Memory B cell (primary cell): ENCODE results near the gene SLC2A9.

Experiments used
- ATAC-seq: fragments of 150-1000 bp; cut with Tn5 transposase; 2 replicates; pipeline ENCODE4 v1.10.0; 2021; ENCODE audit warnings: low read depth, mild to moderate bottlenecking, moderate library complexity
- DNase-seq, 2 donors: peaks; one replicate each; pipeline ENCODE4 v3.0.0; 2022; ENCODE audit warnings: low spot score in 2 of 2
- H3K27ac Mint-ChIP-seq: one replicate; pipeline ENCODE4 v1.8.0; 2022; ENCODE audit warnings: mild to moderate bottlenecking, moderate library complexity, mixed read lengths
- H3K27me3 Mint-ChIP-seq: one replicate; pipeline ENCODE4 v1.8.0; 2022; ENCODE audit warnings: mixed read lengths
- H3K36me3 Mint-ChIP-seq: one replicate; pipeline ENCODE4 v1.8.0; 2022; ENCODE audit warnings: mild to moderate bottlenecking, mixed read lengths
- H3K4me1 Mint-ChIP-seq: one replicate; pipeline ENCODE4 v1.8.0; 2022; ENCODE audit warnings: mixed read lengths
- H3K4me3 Mint-ChIP-seq: one replicate; pipeline ENCODE4 v1.8.0; 2022; ENCODE audit warnings: mild to moderate bottlenecking, moderate library complexity, mixed read lengths
- H3K9me3 Mint-ChIP-seq: one replicate; pipeline ENCODE4 v1.8.0; 2022; ENCODE audit warnings: mixed read lengths

The SLC2A9 gene

GRCh38 chr4:9894644-9895332, 126.5 kb downstream of the SLC2A9 start:
- DNase-seq (no peak), ATAC-seq (peak; percentile 35)
- Mint-ChIP-seq H3K9me3 (no peaks in the 10 kb centered on the region), H3K27ac (no peak overlapping the region), H3K27me3 (peaks cover 7% of the 10 kb centered on the region), H3K4me1 (no peaks in the 10 kb centered on the region), H3K36me3 (no peaks in the 10 kb centered on the region), H3K4me3 (no peak overlapping the region)

GRCh38 chr4:9893329-9894108, 127.8 kb downstream of the SLC2A9 start:
- Mint-ChIP-seq H3K36me3 (no peaks in the 10 kb centered on the region), H3K9me3 (no peaks in the 10 kb centered on the region), H3K27ac (no peak overlapping the region), H3K4me3 (no peak overlapping the region), H3K4me1 (no peaks in the 10 kb centered on the region), H3K27me3 (peaks cover 7% of the 10 kb centered on the region)
- DNase-seq (no peak), ATAC-seq (no peak)

GRCh38 chr4:9891740-9892139, 129.6 kb downstream of the SLC2A9 start:
- H3K4me3 Mint-ChIP-seq = no peak overlapping the region
- H3K4me1 Mint-ChIP-seq = no peaks in the 10 kb centered on the region
- no peak overlapping the region for H3K27ac Mint-ChIP-seq
- ATAC-seq (no peak), DNase-seq (no peak)
- H3K27me3 Mint-ChIP-seq = peaks cover 7% of the 10 kb centered on the region
- no peaks in the 10 kb centered on the region for H3K36me3 Mint-ChIP-seq
- H3K9me3 Mint-ChIP-seq = no peaks in the 10 kb centered on the region

- Mint-ChIP-seq H3K4me3 (no peak overlapping the region), H3K9me3 (no peaks in the 10 kb centered on the region), H3K27ac (no peak overlapping the region), H3K36me3 (no peaks in the 10 kb centered on the region), H3K27me3 (peaks cover 7% of the 10 kb centered on the region), H3K4me1 (no peaks in the 10 kb centered on the region)
- ATAC-seq (no peak), DNase-seq (no peak)
Observed at GRCh38 chr4:9891056-9891455, 130.2 kb downstream of the SLC2A9 start.

- ATAC-seq (no peak), DNase-seq (no peak)
- Mint-ChIP-seq H3K4me3 (no peak overlapping the region), H3K27ac (no peak overlapping the region), H3K36me3 (no peaks in the 10 kb centered on the region), H3K4me1 (no peaks in the 10 kb centered on the region), H3K27me3 (peaks cover 7% of the 10 kb centered on the region), H3K9me3 (no peaks in the 10 kb centered on the region)
Observed at GRCh38 chr4:9889306-9889705, 132.0 kb downstream of the SLC2A9 start.

- Mint-ChIP-seq H3K4me1 (no peaks in the 10 kb centered on the region), H3K27ac (no peak overlapping the region), H3K27me3 (peaks cover 1% of the 10 kb centered on the region), H3K4me3 (no peak overlapping the region), H3K9me3 (no peaks in the 10 kb centered on the region), H3K36me3 (no peaks in the 10 kb centered on the region)
- DNase-seq = no peak
- ATAC-seq = no peak
Observed at GRCh38 chr4:9885958-9886357, 135.3 kb downstream of the SLC2A9 start.

- Mint-ChIP-seq H3K4me1 (no peaks in the 10 kb centered on the region), H3K27ac (no peak overlapping the region), H3K4me3 (no peak overlapping the region), H3K9me3 (no peaks in the 10 kb centered on the region), H3K27me3 (peaks cover 4% of the 10 kb centered on the region), H3K36me3 (no peaks in the 10 kb centered on the region)
- DNase-seq (no peak), ATAC-seq (no peak)
Observed at GRCh38 chr4:9880406-9881197, 140.7 kb downstream of the SLC2A9 start.

GRCh38 chr4:9877123-9877522, 144.2 kb downstream of the SLC2A9 start:
- Mint-ChIP-seq H3K4me1 (no peaks in the 10 kb centered on the region), H3K27me3 (peaks cover 5% of the 10 kb centered on the region), H3K4me3 (no peak overlapping the region), H3K27ac (no peak overlapping the region), H3K9me3 (peaks cover 4% of the 10 kb centered on the region), H3K36me3 (peaks cover 2% of the 10 kb centered on the region)
- ATAC-seq = no peak
- DNase-seq = no peak

- H3K36me3 Mint-ChIP-seq = peaks cover 2% of the 10 kb centered on the region
- no peak overlapping the region for H3K4me3 Mint-ChIP-seq
- ATAC-seq (no peak), DNase-seq (no peak)
- H3K27ac Mint-ChIP-seq = no peak overlapping the region
- H3K4me1 Mint-ChIP-seq = no peaks in the 10 kb centered on the region
- peaks cover 5% of the 10 kb centered on the region for H3K27me3 Mint-ChIP-seq
- peaks cover 4% of the 10 kb centered on the region for H3K9me3 Mint-ChIP-seq
Observed at GRCh38 chr4:9875516-9875915, 145.8 kb downstream of the SLC2A9 start.

GRCh38 chr4:9874385-9874784, 146.9 kb downstream of the SLC2A9 start:
- peaks cover 2% of the 10 kb centered on the region for H3K36me3 Mint-ChIP-seq
- H3K9me3 Mint-ChIP-seq = peaks cover 6% of the 10 kb centered on the region
- ATAC-seq = no peak

GRCh38 chr4:9870165-9870790, 151.0 kb downstream of the SLC2A9 start:
- Mint-ChIP-seq H3K4me1 (no peaks in the 10 kb centered on the region), H3K4me3 (no peak overlapping the region), H3K27me3 (peaks cover 3% of the 10 kb centered on the region), H3K36me3 (peaks cover 2% of the 10 kb centered on the region), H3K9me3 (peaks cover 6% of the 10 kb centered on the region), H3K27ac (no peak overlapping the region)
- ATAC-seq = no peak
- no peak for DNase-seq

More at GRCh38 chr4:9874385-9874784, 146.9 kb downstream of the SLC2A9 start:
- no peak overlapping the region for H3K4me3 Mint-ChIP-seq
- no peak overlapping the region for H3K27ac Mint-ChIP-seq
- peaks cover 7% of the 10 kb centered on the region for H3K27me3 Mint-ChIP-seq
- no peaks in the 10 kb centered on the region for H3K4me1 Mint-ChIP-seq
- no peak for DNase-seq

GRCh38 chr4:9867751-9868425, 153.4 kb downstream of the SLC2A9 start:
- peaks cover 2% of the 10 kb centered on the region for H3K9me3 Mint-ChIP-seq
- ATAC-seq = no peak
- no peak for DNase-seq
- H3K4me1 Mint-ChIP-seq = no peaks in the 10 kb centered on the region
- no peaks in the 10 kb centered on the region for H3K36me3 Mint-ChIP-seq
- H3K4me3 Mint-ChIP-seq = no peak overlapping the region
- no peak overlapping the region for H3K27ac Mint-ChIP-seq
- peaks cover 2% of the 10 kb centered on the region for H3K27me3 Mint-ChIP-seq

- H3K9me3 Mint-ChIP-seq = peaks cover 2% of the 10 kb centered on the region
- DNase-seq (no peak), ATAC-seq (no peak)
- no peak overlapping the region for H3K27ac Mint-ChIP-seq
- no peak overlapping the region for H3K4me3 Mint-ChIP-seq
- no peaks in the 10 kb centered on the region for H3K4me1 Mint-ChIP-seq
- peaks cover 2% of the 10 kb centered on the region for H3K27me3 Mint-ChIP-seq
- H3K36me3 Mint-ChIP-seq = no peaks in the 10 kb centered on the region
Observed at GRCh38 chr4:9866931-9867330, 154.4 kb downstream of the SLC2A9 start.
